Spleen (tissue), 11 donors: Measurements from ENCODE around the gene ADRB1. TPM values are rescaled to one million over a fixed set of nuclear protein-coding genes. Genes with fewer than 3 reads are reported as not detected.

Experiments used
- DNase-seq: peaks from one replicate; pipeline ENCODE4 v3.0.0-alpha.2; 2020
- H3K27ac ChIP-seq, 8 donors: fragments of 200-600 bp; sonication (generic) in 7 of 8; 1 replicate in 4 of 8; 2 replicates in 4 of 8; pipeline versions ENCODE4 v1.5.0 to v1.8.0; 2016 to 2021; ENCODE audit warnings: inconsistent platforms in 4 of 8, mild to moderate bottlenecking in 4 of 8, moderate library complexity in 1 of 8
- H3K27me3 ChIP-seq, 7 donors: fragments of 200-600 bp; sonication (generic) in 6 of 7; replicated peaks in 1 of 7; 1 replicate in 4 of 7; 2 replicates in 3 of 7; pipeline versions ENCODE4 v1.5.0 to v1.8.0; 2016 to 2021; ENCODE audit warnings: inconsistent platforms in 3 of 7, mild to moderate bottlenecking in 1 of 7
- H3K36me3 ChIP-seq, 6 donors: fragments of 200-600 bp; sonication (generic) in 5 of 6; 1 replicate in 4 of 6; 2 replicates in 2 of 6; pipeline versions ENCODE4 v1.5.0 to v1.8.0; 2016 to 2021; ENCODE audit warnings: inconsistent platforms in 2 of 6
- H3K4me1 ChIP-seq, 6 donors: fragments of 200-600 bp; sonication (generic) in 5 of 6; 1 replicate in 3 of 6; 2 replicates in 3 of 6; pipeline versions ENCODE4 v1.5.0 to v1.8.0; 2016 to 2021; ENCODE audit warnings: inconsistent platforms in 3 of 6
- H3K4me3 ChIP-seq, 8 donors: fragments of 200-600 bp; sonication (generic) in 7 of 8; 1 replicate in 4 of 8; 2 replicates in 4 of 8; pipeline versions ENCODE4 v1.5.0 to v1.8.0; 2016 to 2021; ENCODE audit warnings: inconsistent platforms in 4 of 8, mild to moderate bottlenecking in 4 of 8, moderate library complexity in 2 of 8
- H3K9me3 ChIP-seq, 8 donors: fragments of 200-600 bp; sonication (generic) in 7 of 8; 1 replicate in 4 of 8; 2 replicates in 4 of 8; pipeline versions ENCODE4 v1.5.0 to v1.8.0; 2016 to 2021; ENCODE audit warnings: inconsistent platforms in 4 of 8
- CTCF ChIP-seq, 11 experiments: fragments of 200-600 bp in 7 of 11; fragments of 450-650 bp in 4 of 11; sonication (generic) in 4 of 11; IDR thresholded peaks in 8 of 11; conservative IDR thresholded peaks in 3 of 11; 1 replicate in 7 of 11; 2 replicates in 4 of 11; pipeline versions ENCODE4 v1.4.0 to v1.8.0; 2016 to 2021; ENCODE audit warnings: antibody characterized with exemption in 11 of 11, inconsistent platforms in 4 of 11, mild to moderate bottlenecking in 1 of 11
- POLR2A ChIP-seq, 3 donors: fragments of 450-650 bp; IDR thresholded peaks; one replicate each; pipeline ENCODE4 v1.5.1; 2017; ENCODE audit warnings: antibody characterized with exemption in 3 of 3, mild to moderate bottlenecking in 1 of 3
- POLR2AphosphoS5 ChIP-seq, 3 donors: sonication (generic); formaldehyde crosslinking; IDR thresholded peaks; one replicate each; pipeline ENCODE4 v1.5.1; 2017; ENCODE audit warnings: antibody characterized with exemption in 3 of 3
- WGBS, 5 donors: extraction: QIAGEN DNeasy Blood & Tissue Kit in 3 of 5; methylation state at CpG; one replicate each; pipeline versions ENCODE4 v1.1.5 to v1.1.7; 2013 to 2018; 5-methylcytosine and 5-hydroxymethylcytosine counted together
- intact Hi-C: fragments of 100-400 bp; cut with DNase I; formaldehyde crosslinking; loops from one replicate; pipeline ENCODE4 v1.15.0; 2023; ENCODE audit warnings: low total_unique reads
- polyA plus RNA-seq, 3 donors: library from polyadenylated mRNA; stranded (reverse); fragments of 200-250 nt; gene quantifications; one replicate each; pipeline ENCODE4 v1.2.1, GENCODE V29; 2013
- total RNA-seq, 7 donors: library from RNA; depleted of rRNA in 3 of 7; stranded (reverse); fragments of >200 nt in 3 of 7; fragmentation: NEBNext Ultra II Directional in 4 of 7; extraction: Animal tissue kit (Norgen Biotek cat#: 25700) in 4 of 7; gene quantifications; one replicate each; pipeline versions ENCODE4 v1.1.0 to v1.2.1, GENCODE V29; 2016 to 2021
- donor health status: healthy with polysubstance abuse.
- donor health status: DM: no; HTN: no; CAD: no; lungs with moderate emphysema.
- donor health status: DM: no; HTN: no; CAD: no.
- donor health status: Bipolar disorder and iron deficiency.
- donor health status: healthy.
- donor health status: DM: no; HTN: no; CAD: no.
- donor health status: DM: yes; HTN: yes; CAD: no.

Gene ADRB1
- total and polyA plus RNA-seq, 10 donors: 0.47 to 4.8 (median 2.4) TPM

GRCh38 chr10:114064151-114065048 is 20.7 kb downstream of the ADRB1 start:
- no peak for TF ChIP-seq CTCF (IDR thresholded peaks at IDR 0.05 in 8 of 11, conservative IDR thresholded peaks at IDR 0.05 in 3 of 11)
- TF ChIP-seq POLR2AphosphoS5 (IDR thresholded peaks at IDR 0.05): no peak
- no peak for TF ChIP-seq POLR2A (IDR thresholded peaks at IDR 0.05)
- intact Hi-C loops: no loop called here
- Histone ChIP-seq H3K27ac (peak overlapping the region in 1 of 8 donors; percentile 9), H3K4me1 (peaks cover 6 to 59% (median 18%) of the 10 kb centered on the region in 6 donors), H3K27me3 (no peaks in the 10 kb centered on the region), H3K9me3 (no peaks in the 10 kb centered on the region), H3K36me3 (no peaks in the 10 kb centered on the region), H3K4me3 (no peak overlapping the region)
- WGBS, 5 donors: 60 to 71% (median 65%) methylated on average over 6 of the region's 6 CpGs
- DNase-seq: no peak

GRCh38 chr10:114065049-114065435 is 21.4 kb downstream of the ADRB1 start:
- H3K4me3 ChIP-seq: no peak overlapping the region
- no peaks in the 10 kb centered on the region for H3K9me3 ChIP-seq
- H3K4me1 ChIP-seq: peaks cover 6 to 55% (median 18%) of the 10 kb centered on the region in 6 donors
- no peaks in the 10 kb centered on the region for H3K36me3 ChIP-seq
- WGBS, 5 donors: 78 to 89% (median 85%) methylated on average over 3 of the region's 3 CpGs
- H3K27me3 ChIP-seq: no peaks in the 10 kb centered on the region
- peak overlapping the region in 1 of 8 donors; percentile 9 for H3K27ac ChIP-seq
- TF ChIP-seq POLR2AphosphoS5 (IDR thresholded peaks at IDR 0.05) (no peak), CTCF (IDR thresholded peaks at IDR 0.05 in 8 of 11, conservative IDR thresholded peaks at IDR 0.05 in 3 of 11) (no peak), POLR2A (IDR thresholded peaks at IDR 0.05) (no peak)
- DNase-seq: no peak
- intact Hi-C loops: no loop called here

- H3K9me3 ChIP-seq: no peaks in the 10 kb centered on the region
- DNase-seq: no peak
- no peak overlapping the region for H3K4me3 ChIP-seq
- peaks cover 6 to 50% (median 19%) of the 10 kb centered on the region in 6 donors for H3K4me1 ChIP-seq
- H3K27ac ChIP-seq: peak overlapping the region in 1 of 8 donors; percentile 16
- intact Hi-C loops: no loop called here
- H3K36me3 ChIP-seq: no peaks in the 10 kb centered on the region
- H3K27me3 ChIP-seq: no peaks in the 10 kb centered on the region
- WGBS, 5 donors: 70 to 84% (median 76%) methylated on average over 6 of the region's 6 CpGs
- TF ChIP-seq POLR2AphosphoS5 (IDR thresholded peaks at IDR 0.05): no peak
- no peak for TF ChIP-seq CTCF (IDR thresholded peaks at IDR 0.05 in 8 of 11, conservative IDR thresholded peaks at IDR 0.05 in 3 of 11)
- no peak for TF ChIP-seq POLR2A (IDR thresholded peaks at IDR 0.05)
Measured at GRCh38 chr10:114068054-114068707, 24.5 kb downstream of the ADRB1 start.

- Histone ChIP-seq H3K27ac (no peak overlapping the region), H3K27me3 (no peaks in the 10 kb centered on the region), H3K9me3 (no peaks in the 10 kb centered on the region), H3K36me3 (no peaks in the 10 kb centered on the region), H3K4me3 (no peak overlapping the region), H3K4me1 (peaks cover 2 to 44% (median 20%) of the 10 kb centered on the region in 6 donors)
- intact Hi-C loops: no loop called here
- WGBS, 5 donors: 39 to 54% (median 47%) methylated on average over 5 of the region's 5 CpGs
- no peak for DNase-seq
- no peak for TF ChIP-seq POLR2A (IDR thresholded peaks at IDR 0.05)
- no peak for TF ChIP-seq POLR2AphosphoS5 (IDR thresholded peaks at IDR 0.05)
- no peak for TF ChIP-seq CTCF (IDR thresholded peaks at IDR 0.05 in 8 of 11, conservative IDR thresholded peaks at IDR 0.05 in 3 of 11)
Measured at GRCh38 chr10:114070710-114071109, 27.0 kb downstream of the ADRB1 start.
